ENCODE results near the gene PLIN1. TPM values are rescaled to one million over a fixed set of nuclear protein-coding genes. Genes with fewer than 3 reads are reported as not detected.

Gene PLIN1
- total RNA-seq, 8 experiments from 2014 or later, result 0.14 to 1.3 (median 0.51) TPM; not detected in 3

DNA sequence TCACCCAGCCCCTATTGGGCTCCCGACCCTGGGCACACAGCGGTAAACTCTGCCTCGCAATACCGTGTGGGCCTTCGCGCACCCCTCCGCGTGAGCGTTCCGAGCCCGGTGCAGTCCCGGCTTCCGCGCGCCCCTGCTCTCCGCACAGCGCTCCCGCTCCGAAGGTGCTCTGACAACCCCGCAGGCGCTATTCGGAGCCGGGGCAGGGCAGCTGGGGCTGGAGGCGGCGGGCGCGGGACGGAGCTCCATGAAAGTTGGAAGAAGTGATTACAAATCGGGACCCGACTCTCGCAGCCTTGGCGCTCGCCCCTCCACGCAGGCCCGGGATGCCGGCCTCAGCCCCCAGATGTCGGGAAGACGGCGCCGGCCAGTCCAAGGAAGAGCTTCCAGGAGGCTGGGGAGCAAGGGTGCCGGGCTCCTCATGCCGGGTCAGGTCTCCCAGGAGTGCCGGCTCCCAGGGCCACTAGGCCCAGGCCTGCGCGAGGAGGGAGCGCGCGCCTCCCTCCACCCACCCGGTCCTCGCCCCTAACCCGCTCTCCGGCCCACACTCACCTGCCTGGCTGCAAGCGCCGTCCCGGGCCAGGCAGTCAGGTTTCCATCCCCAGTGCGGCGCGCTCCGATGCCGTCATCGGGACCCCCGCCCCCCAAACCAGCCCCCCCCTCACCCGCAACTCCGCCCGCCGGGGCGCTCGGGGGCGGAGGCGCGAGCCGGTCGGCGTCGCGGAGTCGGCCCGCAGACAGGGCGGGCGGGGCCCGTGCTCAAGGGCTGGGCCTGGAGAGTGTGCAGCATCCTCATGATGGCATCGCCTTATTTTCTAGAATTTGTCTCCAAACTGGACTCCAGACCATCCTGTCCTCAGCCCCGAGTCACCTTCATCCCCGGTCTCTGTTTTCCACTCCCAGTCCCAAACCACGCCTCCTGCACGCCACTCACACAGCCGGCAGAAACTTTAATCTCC is 24.0 kb downstream of the PLIN1 start, which contains the start of gene KIF7:
KIF7 (minus strand) TSS at position 621 of the 959 bp plus-strand sequence. CDS start 2,537 bp downstream, outside the sequence.
- in situ Hi-C loops (cut with MboI; ENCODE audit: low pct_unique_long_range_greater_than_20kb in 2 of 9, low sequenced_read_pairs in 9 of 9, unreplicated experiment in 9 of 9), result no loop called here
- Histone ChIP-seq H3K4me1 (replicated peaks in 1 of 2) (peaks cover 6 to 7% of the 10 kb centered on the region in 2 donors), H3K27ac (no peak within 1 kb of the TSS), H3K4me3 (peak within 1 kb of the TSS; percentile 53 to 86 (median 61))
- ATAC-seq (replicated peaks in 6 of 8), result peak; percentile 71 to 93 (median 90)
- WGBS, 10 experiments, result 0 to 33% (median 20%) methylated on average over 1 to 6 of the region's 87 CpGs; no CpG with 5 or more reads in 2 of the 10 experiments

DNA sequence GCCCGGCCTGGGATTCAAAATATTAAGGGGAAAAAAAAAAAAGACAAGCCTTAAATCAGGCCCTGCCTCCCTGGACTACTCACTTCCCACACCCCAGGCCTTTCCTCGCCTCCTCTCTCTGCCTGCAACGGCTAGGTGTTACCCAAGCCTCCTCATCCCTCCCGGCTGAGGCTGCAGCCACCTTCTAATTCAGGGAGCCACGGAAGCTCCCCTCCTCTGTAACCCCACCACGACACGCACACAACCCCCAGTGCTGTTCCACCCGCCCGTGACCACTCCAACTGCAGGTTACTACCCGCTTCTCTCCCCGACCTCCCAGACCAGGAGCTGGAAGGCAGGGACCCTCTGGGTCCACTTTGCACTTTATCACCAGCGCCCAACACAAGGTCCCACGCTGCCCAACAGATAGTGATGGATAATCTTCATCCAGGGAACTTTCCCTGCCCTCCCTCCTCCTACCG is 24.8 kb downstream of the PLIN1 start:
- Histone ChIP-seq H3K27ac (no peak overlapping the region), H3K4me3 (peak overlapping the region; percentile 53 to 86 (median 61)), H3K4me1 (replicated peaks in 1 of 2) (peaks cover 6 to 7% of the 10 kb centered on the region in 2 donors)
- in situ Hi-C loops (cut with MboI; ENCODE audit: low pct_unique_long_range_greater_than_20kb in 2 of 9, low sequenced_read_pairs in 9 of 9, unreplicated experiment in 9 of 9), result no loop called here
- ATAC-seq (replicated peaks in 6 of 8), result peak in 3 of 8 experiments; percentile 1 to 52 (median 42)
- 7 to 100% (median 20%) methylated on average over 1 to 11 of the region's 14 CpGs; no CpG with 5 or more reads in 7 of the 10 experiments for WGBS, 10 experiments

DNA sequence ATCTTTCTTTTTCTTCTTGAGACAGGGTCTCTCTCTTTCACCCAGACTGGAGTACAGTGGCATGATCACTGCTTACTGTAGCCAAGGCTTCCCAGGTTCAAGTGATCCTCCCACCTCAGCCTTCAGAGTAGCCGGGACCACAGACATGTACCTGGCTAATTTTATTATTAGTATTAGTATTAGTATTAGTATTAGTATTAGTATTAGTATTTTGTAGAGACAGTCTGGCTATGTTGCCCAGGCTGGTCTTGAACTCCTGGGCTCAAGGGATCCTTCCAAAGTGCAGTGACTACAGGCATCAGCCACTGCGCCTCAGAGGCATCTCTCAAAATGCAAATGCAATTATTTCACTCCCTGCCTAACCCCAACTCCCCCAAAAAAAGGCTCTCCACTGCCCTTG is 25.6 kb downstream of the PLIN1 start:
- 92 to 100% (median 100%) methylated on average over 1 to 2 of the region's 2 CpGs; no CpG with 5 or more reads in 5 of the 10 experiments for WGBS, 10 experiments
- no peak for ATAC-seq (replicated peaks in 6 of 8)
- Histone ChIP-seq H3K4me3 (no peak overlapping the region), H3K27ac (no peak overlapping the region), H3K4me1 (replicated peaks in 1 of 2) (peaks cover 6 to 7% of the 10 kb centered on the region in 2 donors)
- in situ Hi-C loops (cut with MboI; ENCODE audit: low pct_unique_long_range_greater_than_20kb in 2 of 9, low sequenced_read_pairs in 9 of 9, unreplicated experiment in 9 of 9), result no loop called here

DNA sequence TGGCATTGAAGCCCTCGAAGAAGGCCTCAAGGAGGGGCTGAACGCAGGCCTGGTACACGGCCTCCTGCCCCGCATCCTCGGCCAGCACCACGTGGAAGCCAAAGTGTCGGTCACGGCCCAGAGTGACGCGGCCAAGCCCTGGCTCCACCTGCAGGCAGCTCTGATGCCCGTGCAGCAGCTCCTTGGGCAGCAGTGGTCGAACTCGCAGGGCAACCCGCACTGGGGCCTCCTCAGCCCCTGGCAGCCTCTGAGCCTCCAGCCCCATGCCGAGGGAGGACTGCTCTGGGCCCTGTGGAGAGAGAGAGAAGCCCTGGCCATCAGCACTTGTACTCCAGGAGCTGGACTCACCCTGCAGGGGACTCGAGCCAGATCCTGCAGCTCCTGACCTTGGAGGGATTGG is 26.5 kb downstream of the PLIN1 start:
- Histone ChIP-seq H3K27ac (no peak overlapping the region), H3K4me1 (replicated peaks in 1 of 2) (peaks cover 6 to 7% of the 10 kb centered on the region in 2 donors), H3K4me3 (no peak overlapping the region)
- in situ Hi-C loops (cut with MboI; ENCODE audit: low pct_unique_long_range_greater_than_20kb in 2 of 9, low sequenced_read_pairs in 9 of 9, unreplicated experiment in 9 of 9), result no loop called here
- 84 to 100% (median 88%) methylated on average over 2 to 5 of the region's 16 CpGs; no CpG with 5 or more reads in 7 of the 10 experiments for WGBS, 10 experiments
- no peak for ATAC-seq (replicated peaks in 6 of 8)

DNA sequence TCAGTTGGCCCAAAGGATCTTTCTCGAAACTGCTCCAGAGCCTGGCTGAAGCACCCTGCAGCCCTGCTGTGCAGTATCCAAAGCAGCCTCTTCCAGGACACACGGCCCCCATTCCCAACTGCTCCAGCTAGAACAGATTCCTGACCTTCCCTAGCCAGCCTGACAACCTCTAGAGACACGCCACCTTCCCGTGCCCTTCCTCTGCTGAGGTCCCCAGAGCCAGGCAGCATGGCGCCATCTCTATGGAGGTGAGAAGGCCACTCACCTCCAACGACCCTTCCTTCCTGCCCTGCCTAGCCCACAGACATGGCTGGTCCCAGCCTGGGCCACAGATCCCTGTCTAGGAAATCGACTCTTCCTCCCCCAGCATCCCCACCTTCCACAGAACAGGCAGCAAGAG is 27.0 kb downstream of the PLIN1 start:
- ATAC-seq (replicated peaks in 6 of 8), result no peak
- in situ Hi-C loops (cut with MboI; ENCODE audit: low pct_unique_long_range_greater_than_20kb in 2 of 9, low sequenced_read_pairs in 9 of 9, unreplicated experiment in 9 of 9), result no loop called here
- WGBS, 10 experiments, result 57 to 100% (median 80%) methylated on average over 1 to 3 of the region's 7 CpGs; no CpG with 5 or more reads in 3 of the 10 experiments

DNA sequence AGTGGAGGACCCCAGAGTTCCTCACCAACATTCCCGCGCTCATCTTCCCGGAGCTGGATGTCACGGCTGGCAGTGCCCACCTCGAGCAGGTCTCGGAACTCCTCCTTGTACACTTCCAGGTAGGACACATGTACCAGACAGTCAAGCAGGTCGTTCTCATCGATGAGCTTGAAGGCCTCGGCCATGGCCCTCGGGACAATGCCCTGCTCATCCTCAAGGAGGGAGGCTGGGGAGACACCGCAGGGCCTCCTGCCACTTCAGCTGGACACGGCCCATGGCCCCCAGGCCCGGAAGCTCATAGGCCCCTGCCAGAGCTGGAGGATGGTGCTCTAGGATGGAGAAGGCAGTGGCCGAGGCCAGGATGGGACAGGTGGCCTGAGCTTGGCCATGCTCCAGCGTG is 29.5 kb downstream of the PLIN1 start:
- Histone ChIP-seq H3K4me3 (no peak overlapping the region), H3K4me1 (replicated peaks in 1 of 2) (peaks cover 6 to 7% of the 10 kb centered on the region in 2 donors), H3K27ac (no peak overlapping the region)
- no peak for ATAC-seq (replicated peaks in 6 of 8)
- in situ Hi-C loops (cut with MboI; ENCODE audit: low pct_unique_long_range_greater_than_20kb in 2 of 9, low sequenced_read_pairs in 9 of 9, unreplicated experiment in 9 of 9), result no loop called here
- WGBS, 10 experiments, result 83 to 100% (median 96%) methylated on average over 1 to 7 of the region's 15 CpGs; no CpG with 5 or more reads in 2 of the 10 experiments

More for the DNA sequence above, 27.0 kb downstream of the PLIN1 start:
- Histone ChIP-seq H3K4me1 (replicated peaks in 1 of 2) (peaks cover 6 to 7% of the 10 kb centered on the region in 2 donors), H3K27ac (no peak overlapping the region), H3K4me3 (no peak overlapping the region)

DNA sequence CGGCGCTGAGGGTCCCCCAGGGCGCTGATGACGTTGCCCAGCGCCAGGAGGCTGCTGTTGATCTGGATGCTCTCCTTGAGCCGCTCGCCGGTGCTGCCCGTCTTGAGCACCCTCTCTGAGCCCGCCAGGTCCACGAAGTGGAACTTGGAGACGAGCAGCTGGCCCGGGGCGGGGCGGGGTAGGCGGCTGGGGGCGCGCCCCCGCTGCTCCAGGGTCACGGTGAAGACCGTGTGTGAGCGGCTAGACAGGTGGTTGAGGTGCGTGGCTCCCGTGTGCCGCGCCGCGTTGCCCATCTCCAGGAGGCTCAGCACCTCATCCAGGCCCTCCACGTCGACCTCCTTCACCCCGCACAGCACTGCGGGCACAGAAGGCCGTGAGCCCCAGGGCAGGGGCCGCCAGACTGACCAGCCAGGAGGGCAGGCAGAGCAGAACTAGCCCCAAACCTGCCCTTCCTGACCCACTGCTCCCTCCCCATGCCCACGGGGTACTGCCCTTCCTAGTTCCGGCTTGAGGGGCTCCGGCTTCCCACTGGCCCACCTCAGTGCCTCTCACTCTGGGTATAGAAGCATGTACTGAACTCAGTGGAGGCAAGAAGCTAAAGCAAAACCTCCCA is 30.0 kb downstream of the PLIN1 start:
- Histone ChIP-seq H3K4me1 (replicated peaks in 1 of 2) (peaks cover 2 to 4% of the 10 kb centered on the region in 2 donors), H3K4me3 (no peak overlapping the region), H3K27ac (no peak overlapping the region)
- WGBS, 10 experiments, result 60 to 80% methylated on average over 1 of the region's 37 CpGs; no CpG with 5 or more reads in 8 of the 10 experiments
- in situ Hi-C loops (cut with MboI; ENCODE audit: low pct_unique_long_range_greater_than_20kb in 2 of 9, low sequenced_read_pairs in 9 of 9, unreplicated experiment in 9 of 9), result no loop called here
- ATAC-seq (replicated peaks in 6 of 8), result peak in 2 of 8 experiments; percentile 8 to 9

DNA sequence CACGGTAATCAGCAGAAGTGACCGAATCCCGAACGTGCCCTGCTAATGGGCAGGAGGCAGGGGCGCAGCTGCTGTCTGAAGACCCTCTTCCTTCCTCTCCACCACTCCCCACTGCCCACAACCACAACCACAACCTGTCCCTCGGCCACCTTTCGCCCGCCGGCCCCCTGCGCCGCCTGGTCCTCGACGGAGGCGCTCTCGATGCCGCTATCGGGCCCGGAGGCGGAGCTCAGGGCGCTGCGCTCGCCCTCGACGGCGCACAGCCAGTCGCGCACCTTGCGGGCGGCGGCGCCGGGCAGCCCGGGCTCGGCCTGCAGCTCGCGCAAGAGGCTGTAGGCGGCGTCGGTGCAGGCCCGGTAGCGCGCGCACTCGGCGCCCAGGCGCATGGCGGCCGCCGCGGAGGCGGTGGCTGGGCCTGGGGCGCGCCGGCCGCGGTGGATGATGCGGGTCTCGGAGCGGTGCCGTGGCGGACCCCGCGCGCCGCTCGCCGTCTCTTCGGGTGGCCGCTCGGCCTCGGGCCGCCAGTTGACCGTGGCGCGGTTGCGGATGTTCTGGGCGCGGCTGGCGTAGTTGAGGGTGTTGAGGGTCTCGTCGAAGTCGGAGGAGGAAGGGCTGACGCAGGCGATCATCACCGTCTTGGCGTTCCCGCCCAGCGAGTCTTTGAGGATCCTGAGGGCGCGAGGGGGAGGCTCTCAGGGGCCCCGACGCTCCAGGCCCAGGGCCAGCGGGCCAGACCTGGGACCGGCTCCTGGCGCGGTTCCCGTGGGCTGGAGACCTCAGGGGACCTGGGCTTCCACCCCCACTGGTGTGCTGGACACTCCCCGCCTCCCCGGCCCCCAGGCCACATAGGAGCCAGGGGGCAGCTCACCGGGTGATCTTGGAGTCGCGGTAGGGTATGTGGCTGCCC is 30.8 kb downstream of the PLIN1 start:
- ATAC-seq (replicated peaks in 6 of 8), result peak in 2 of 8 experiments; percentile 5 to 14
- H3K4me3 ChIP-seq, result no peak overlapping the region
- no peaks in the 10 kb centered on the region for H3K4me1 ChIP-seq (replicated peaks in 1 of 2)
- no peak overlapping the region for H3K27ac ChIP-seq
- 87 to 99% (median 95%) methylated on average over 3 to 25 of the region's 102 CpGs; no CpG with 5 or more reads in 3 of the 10 experiments for WGBS, 10 experiments
- in situ Hi-C loops (cut with MboI; ENCODE audit: low pct_unique_long_range_greater_than_20kb in 2 of 9, low sequenced_read_pairs in 9 of 9, unreplicated experiment in 9 of 9), result no loop called here

DNA sequence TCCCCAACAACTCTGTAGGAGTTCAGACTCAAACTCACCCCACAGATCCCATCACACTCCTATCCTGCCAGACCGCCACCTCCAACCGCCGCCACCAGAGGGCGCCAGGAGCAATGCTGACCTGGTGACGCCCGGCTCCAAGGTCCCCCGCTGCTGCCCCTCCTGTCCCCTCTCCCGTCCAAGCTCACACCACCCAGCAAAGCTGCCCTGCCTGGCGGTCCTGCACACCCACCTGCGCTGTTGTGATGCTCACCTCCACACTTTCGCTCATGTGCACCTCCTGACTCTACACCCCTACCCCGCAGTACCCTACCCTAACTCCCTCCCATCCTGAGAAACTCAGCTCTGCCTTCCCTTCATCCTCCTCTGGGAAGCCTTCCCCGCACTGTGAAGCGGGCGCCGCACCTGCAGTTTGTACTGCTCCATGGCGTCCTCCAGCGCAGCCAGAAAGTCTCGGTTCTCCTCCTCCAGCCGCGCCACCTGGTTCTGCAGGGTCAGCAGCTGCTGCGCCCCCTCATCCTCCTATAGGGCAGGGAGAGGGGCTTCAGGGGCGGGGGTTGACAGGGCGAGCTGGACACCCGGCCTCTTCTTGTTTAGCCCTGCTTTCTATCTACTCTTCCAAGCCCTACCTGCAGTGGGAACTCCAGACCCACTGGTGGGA is 31.8 kb downstream of the PLIN1 start:
- in situ Hi-C loops (cut with MboI; ENCODE audit: low pct_unique_long_range_greater_than_20kb in 2 of 9, low sequenced_read_pairs in 9 of 9, unreplicated experiment in 9 of 9), result no loop called here
- H3K4me1 ChIP-seq (replicated peaks in 1 of 2), result no peaks in the 10 kb centered on the region
- H3K27ac ChIP-seq, result no peak overlapping the region
- H3K4me3 ChIP-seq, result no peak overlapping the region
- WGBS, 10 experiments, result 0 to 80% (median 73%) methylated on average over 1 to 11 of the region's 25 CpGs; no CpG with 5 or more reads in 4 of the 10 experiments
- ATAC-seq (replicated peaks in 6 of 8), result peak; percentile 71 to 97 (median 88)

DNA sequence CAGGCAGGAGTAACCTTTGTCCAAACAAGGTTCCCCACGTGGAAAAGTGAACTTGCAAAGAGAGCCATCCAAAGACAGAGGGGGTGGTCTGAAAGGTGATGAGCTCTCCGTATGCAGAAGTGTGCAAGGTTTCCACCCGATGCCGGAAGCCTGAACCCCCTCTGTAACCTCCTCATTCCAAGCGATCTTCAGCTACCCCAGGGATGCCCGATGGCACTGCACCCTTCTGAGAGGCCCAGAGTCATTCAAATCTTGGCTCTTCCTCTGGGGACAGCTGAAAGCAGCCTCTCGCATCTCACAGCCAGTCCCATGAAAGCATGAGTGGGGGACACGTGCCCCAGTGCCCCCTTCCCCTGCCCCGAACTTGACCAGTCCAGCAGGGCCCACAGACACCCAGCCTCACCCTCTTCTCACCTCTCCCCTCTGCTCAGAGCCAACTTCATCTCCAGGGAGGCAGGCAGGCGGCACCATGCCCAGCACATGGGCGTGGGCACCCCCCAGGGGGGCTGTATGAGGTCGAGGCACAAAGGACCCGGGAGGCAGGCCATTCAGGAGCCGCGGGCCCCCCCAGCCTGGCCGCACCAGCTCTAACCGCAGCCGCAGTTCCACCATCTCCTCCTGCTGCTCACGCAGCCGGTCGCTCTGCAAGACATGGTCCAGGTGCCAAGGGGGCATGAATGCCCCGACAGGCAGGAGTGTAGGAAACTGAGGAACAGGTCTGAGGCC is 32.6 kb downstream of the PLIN1 start:
- 67 to 100% (median 84%) methylated on average over 1 to 5 of the region's 22 CpGs; no CpG with 5 or more reads in 2 of the 10 experiments for WGBS, 10 experiments
- ATAC-seq (replicated peaks in 6 of 8), result peak in 6 of 8 experiments; percentile 2 to 30 (median 18)
- no peak overlapping the region for H3K4me3 ChIP-seq

DNA sequence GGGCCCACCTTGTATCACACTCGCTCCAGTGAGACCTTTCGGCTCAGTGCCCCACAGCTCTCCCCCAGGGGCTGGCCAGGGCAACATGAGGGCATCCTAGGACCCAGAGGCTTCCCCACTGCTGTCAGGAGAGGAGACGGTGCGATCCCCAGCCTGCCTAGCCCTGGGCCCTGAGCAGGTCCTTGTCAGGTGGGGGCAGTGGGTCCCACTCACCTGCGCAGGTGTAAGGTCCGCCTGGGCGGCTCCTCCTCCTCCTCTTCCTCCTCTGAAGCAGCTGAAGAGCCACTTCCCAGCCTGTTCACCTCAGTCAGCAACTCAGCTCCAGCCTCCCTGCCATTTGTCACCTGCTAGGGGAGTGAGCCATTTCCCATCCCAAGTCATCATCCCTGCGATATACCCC is 33.5 kb downstream of the PLIN1 start:
- in situ Hi-C loops (cut with MboI; ENCODE audit: low pct_unique_long_range_greater_than_20kb in 2 of 9, low sequenced_read_pairs in 9 of 9, unreplicated experiment in 9 of 9), result no loop called here
- ATAC-seq (replicated peaks in 6 of 8), result no peak
- Histone ChIP-seq H3K27ac (no peak overlapping the region), H3K4me1 (replicated peaks in 1 of 2) (no peaks in the 10 kb centered on the region), H3K4me3 (no peak overlapping the region)
- 100% methylated on average over 1 to 2 of the region's 8 CpGs; no CpG with 5 or more reads in 8 of the 10 experiments for WGBS, 10 experiments

More for the DNA sequence above, 32.6 kb downstream of the PLIN1 start:
- Histone ChIP-seq H3K27ac (no peak overlapping the region), H3K4me1 (replicated peaks in 1 of 2) (no peaks in the 10 kb centered on the region)
- in situ Hi-C loops (cut with MboI; ENCODE audit: low pct_unique_long_range_greater_than_20kb in 2 of 9, low sequenced_read_pairs in 9 of 9, unreplicated experiment in 9 of 9), result no loop called here
